Keratinocyte (primary cell): Measurements from ENCODE around the gene RRBP1. TPM values are rescaled to one million over a fixed set of nuclear protein-coding genes. Genes with fewer than 3 reads are reported as not detected.

ENCODE experiments used
- DNase-seq: peaks from one replicate; pipeline ENCODE4 v3.0.0-alpha.2; 2011; ENCODE audit warnings: low read depth, missing footprints, low spot score
- FAIRE-seq: peaks from 2 replicates; lab custom pipeline; 2011; peaks lifted over from hg19 to GRCh38; lab: Jason Lieb, UNC
- H2AFZ ChIP-seq: 2 replicates; pipeline ENCODE4 v1.6.0; 2012; ENCODE audit warnings: low read length, control low read depth, inconsistent platforms; ENCODE audit not compliant: control insufficient read depth
- H3K27ac ChIP-seq: 2 replicates; pipeline ENCODE4 v1.5.1; 2011; ENCODE audit warnings: low read length; ENCODE audit not compliant: control insufficient read depth, insufficient read depth
- H3K27me3 ChIP-seq: 3 replicates; pipeline ENCODE4 v1.6.0; 2011; ENCODE audit warnings: low read length; ENCODE audit not compliant: control insufficient read depth, insufficient read depth; ENCODE audit errors: extremely low read depth
- H3K36me3 ChIP-seq, 2 experiments: 2 replicates in 1 of 2; 3 replicates in 1 of 2; pipeline ENCODE4 v1.5.1; 2011; ENCODE audit warnings: low read length in 2 of 2, mild to moderate bottlenecking in 1 of 2; ENCODE audit not compliant: control insufficient read depth in 2 of 2, insufficient read depth in 2 of 2; ENCODE audit errors: extremely low read depth in 1 of 2
- H3K4me1 ChIP-seq: 3 replicates; pipeline ENCODE4 v1.5.1; 2011; ENCODE audit warnings: low read length; ENCODE audit not compliant: control insufficient read depth, insufficient read depth; ENCODE audit errors: extremely low read depth
- H3K4me2 ChIP-seq: 3 replicates; pipeline ENCODE4 v1.6.0; 2011; ENCODE audit warnings: low read depth, low read length; ENCODE audit not compliant: control insufficient read depth, insufficient read depth; ENCODE audit errors: extremely low read depth
- H3K4me3 ChIP-seq, 3 experiments: fragments of 200-600 bp in 1 of 3; sonication (generic) in 1 of 3; 2 replicates in 2 of 3; 3 replicates in 1 of 3; pipeline ENCODE4 v1.5.1; 2011 to 2016; ENCODE audit warnings: low read length in 3 of 3, mild to moderate bottlenecking in 3 of 3, control low read depth in 2 of 3, inconsistent platforms in 1 of 3, low read depth in 1 of 3, mixed read lengths in 1 of 3, mixed run types in 1 of 3, moderate library complexity in 1 of 3; ENCODE audit not compliant: control insufficient read depth in 2 of 3, insufficient read depth in 2 of 3; ENCODE audit errors: extremely low read depth in 1 of 3
- H3K79me2 ChIP-seq: 2 replicates; pipeline ENCODE4 v1.6.0; 2012; ENCODE audit warnings: low read length; ENCODE audit not compliant: control insufficient read depth, insufficient read depth
- H3K9ac ChIP-seq: 3 replicates; pipeline ENCODE4 v1.6.0; 2011; ENCODE audit warnings: low read length; ENCODE audit not compliant: control insufficient read depth, insufficient read depth; ENCODE audit errors: extremely low read depth
- H3K9me1 ChIP-seq: 3 replicates; pipeline ENCODE4 v1.6.0; 2011; ENCODE audit warnings: low read length; ENCODE audit not compliant: control insufficient read depth, insufficient read depth; ENCODE audit errors: extremely low read depth
- H3K9me3 ChIP-seq: 2 replicates; pipeline ENCODE4 v1.5.1; 2012; ENCODE audit warnings: low read depth, low read length; ENCODE audit not compliant: control insufficient read depth
- H4K20me1 ChIP-seq: 3 replicates; pipeline ENCODE4 v1.6.0; 2011; ENCODE audit warnings: low read length; ENCODE audit not compliant: control insufficient read depth, insufficient read depth; ENCODE audit errors: extremely low read depth
- CTCF ChIP-seq, 3 experiments: IDR thresholded peaks in 1 of 3; conservative IDR thresholded peaks in 1 of 3; optimal IDR thresholded peaks in 1 of 3; 2 replicates in 2 of 3; 3 replicates in 1 of 3; pipeline versions ENCODE3 to v1.5.1; 2011; ENCODE audit warnings: low read length in 3 of 3, mild to moderate bottlenecking in 3 of 3, moderate library complexity in 2 of 3, control low read depth in 1 of 3, inconsistent platforms in 1 of 3; ENCODE audit not compliant: insufficient read depth in 2 of 3; ENCODE audit errors: extremely low read depth in 1 of 3
- EZH2 ChIP-seq: IDR thresholded peaks from one replicate; pipeline ENCODE4 v1.6.1; 2012; ENCODE audit warnings: inconsistent platforms, mild to moderate bottlenecking, low read length, moderate library complexity
- dilution Hi-C: fragments of 300-500 bp; cut with MboI; formaldehyde crosslinking; loops from one replicate; pipeline ENCODE4 v1.7.0; 2020; ENCODE audit warnings: low sequenced_read_pairs; ENCODE audit not compliant: extremely low pct_ligation_motif_present
- polyA plus RNA-seq, 5 experiments: library from polyadenylated mRNA; depleted of rRNA in 3 of 5; stranded (reverse) in 3 of 5; stranded (forward) in 1 of 5; unstranded in 1 of 5; fragments of >200 nt; gene quantifications; 1 replicate in 1 of 5; 2 replicates in 3 of 5; 3 replicates in 1 of 5; pipeline versions ENCODE4 v1.2.1 to v1.2.3, GENCODE V29; 2011 to 2012; ENCODE audit warnings: missing spikeins in 2 of 5, low read depth in 1 of 5, low replicate concordance in 1 of 5

RRBP1 gene
- polyA plus RNA-seq, 1 donor (not counting 4 experiments of a cell fraction or from before 2014, with no cell fraction given), result 43.9 TPM

- Histone ChIP-seq H3K27me3 (no peaks in the 10 kb centered on the region), H3K36me3 (peaks cover 35 to 74% of the 10 kb centered on the region in 2 experiments), H3K27ac (no peak overlapping the region), H3K9me3 (no peaks in the 10 kb centered on the region), H4K20me1 (no peaks in the 10 kb centered on the region), H3K9ac (no peak overlapping the region), H3K4me2 (no peak overlapping the region), H3K4me1 (no peaks in the 10 kb centered on the region), H3K79me2 (no peaks in the 10 kb centered on the region), H3K4me3 (no peak overlapping the region), H3K9me1 (no peaks in the 10 kb centered on the region), H2AFZ (no peak overlapping the region)
- dilution Hi-C loops, result no loop called here
- FAIRE-seq (no peak), DNase-seq (no peak)
- TF ChIP-seq EZH2 (no peak), CTCF (optimal IDR thresholded peaks at IDR 0.05 in 1 of 3, IDR thresholded peaks at IDR 0.05 in 1 of 3, conservative IDR thresholded peaks at IDR 0.05 in 1 of 3; ENCODE audit: extremely low read depth in 1 of 3, insufficient read depth in 2 of 3, low read length in 3 of 3) (no peak)
Measured at GRCh38 chr20:17629678-17630089, 52.4 kb downstream of the RRBP1 start.

- Histone ChIP-seq H3K36me3 (peaks cover 36 to 74% of the 10 kb centered on the region in 2 experiments), H3K9ac (no peak overlapping the region), H3K27me3 (no peaks in the 10 kb centered on the region), H3K79me2 (no peaks in the 10 kb centered on the region), H2AFZ (no peak overlapping the region), H3K9me1 (no peaks in the 10 kb centered on the region), H3K4me2 (no peak overlapping the region), H3K27ac (no peak overlapping the region), H3K4me1 (no peaks in the 10 kb centered on the region), H4K20me1 (no peaks in the 10 kb centered on the region), H3K9me3 (no peaks in the 10 kb centered on the region), H3K4me3 (no peak overlapping the region)
- TF ChIP-seq EZH2, result no peak
- TF ChIP-seq CTCF (optimal IDR thresholded peaks at IDR 0.05 in 1 of 3, IDR thresholded peaks at IDR 0.05 in 1 of 3, conservative IDR thresholded peaks at IDR 0.05 in 1 of 3; ENCODE audit: extremely low read depth in 1 of 3, insufficient read depth in 2 of 3, low read length in 3 of 3), result no peak
- DNase-seq (no peak), FAIRE-seq (no peak)
- dilution Hi-C loops, result no loop called here
Measured at GRCh38 chr20:17629025-17629424, 53.0 kb downstream of the RRBP1 start.
